Endothelial cell (in vitro differentiated cells): ENCODE data around the gene KLK12. TPM values are rescaled to one million over a fixed set of nuclear protein-coding genes. Genes with fewer than 3 reads are reported as not detected.
A peak's percentile ranks its signal among the peaks of the same experiment; 100 is the strongest.

Experiments
- DNase-seq: peaks from one replicate; pipeline ENCODE4 v3.0.0; 2021; ENCODE audit warnings: low spot score
- H3K27ac Mint-ChIP-seq: one replicate; pipeline ENCODE4 v1.8.0; 2021; ENCODE audit warnings: mixed read lengths, inconsistent platforms; ENCODE audit not compliant: unreplicated experiment
- H3K27me3 Mint-ChIP-seq: one replicate; pipeline ENCODE4 v1.8.0; 2021; ENCODE audit warnings: mild to moderate bottlenecking, moderate library complexity, mixed read lengths, inconsistent platforms; ENCODE audit not compliant: unreplicated experiment
- H3K36me3 Mint-ChIP-seq: one replicate; pipeline ENCODE4 v1.8.0; 2021; ENCODE audit warnings: mild to moderate bottlenecking, low read depth, mixed read lengths, inconsistent platforms; ENCODE audit not compliant: unreplicated experiment
- H3K4me1 Mint-ChIP-seq: one replicate; pipeline ENCODE4 v1.8.0; 2021; ENCODE audit warnings: mild to moderate bottlenecking, mixed read lengths, inconsistent platforms; ENCODE audit not compliant: unreplicated experiment
- H3K4me3 Mint-ChIP-seq: one replicate; pipeline ENCODE4 v1.8.0; 2021; ENCODE audit warnings: mild to moderate bottlenecking, mixed read lengths, inconsistent platforms; ENCODE audit not compliant: unreplicated experiment
- H3K9me3 Mint-ChIP-seq: one replicate; pipeline ENCODE4 v1.8.0; 2021; ENCODE audit warnings: mixed read lengths, inconsistent platforms; ENCODE audit not compliant: unreplicated experiment
- CTCF ChIP-seq: fragments of 200-600 bp; sonication (generic); IDR thresholded peaks from one replicate; pipeline ENCODE4 v1.5.0; 2021; ENCODE audit warnings: antibody characterized with exemption; ENCODE audit not compliant: unreplicated experiment
- total RNA-seq: library from RNA; stranded (reverse); fragmentation: NEBNext Ultra II Directional; extraction: Animal tissue kit (Norgen Biotek cat#: 25700); gene quantifications from one replicate; pipeline ENCODE4 v1.2.1, GENCODE V29; 2021; ENCODE audit not compliant: unreplicated experiment

KLK12 gene
- total RNA-seq, 1 donor from 2014 or later, result not detected

GRCh38 chr19:51014242-51014641, 20.6 kb downstream of the KLK12 start:
- no peak overlapping the region for H3K4me3 Mint-ChIP-seq
- peaks cover 7% of the 10 kb centered on the region for H3K4me1 Mint-ChIP-seq
- TF ChIP-seq CTCF, result no peak
- H3K27ac Mint-ChIP-seq, result no peak overlapping the region
- H3K9me3 Mint-ChIP-seq, result no peaks in the 10 kb centered on the region
- H3K36me3 Mint-ChIP-seq, result peaks cover 11% of the 10 kb centered on the region
- peaks cover 11% of the 10 kb centered on the region for H3K27me3 Mint-ChIP-seq
- no peak for DNase-seq

- Mint-ChIP-seq H3K36me3 (peaks cover 6% of the 10 kb centered on the region), H3K9me3 (no peaks in the 10 kb centered on the region), H3K27ac (peak overlapping the region; percentile 24), H3K4me1 (peaks cover 5% of the 10 kb centered on the region), H3K4me3 (no peak overlapping the region), H3K27me3 (peaks cover 9% of the 10 kb centered on the region)
- TF ChIP-seq CTCF, result no peak
- no peak for DNase-seq
Measured at GRCh38 chr19:51012661-51013190, 22.1 kb downstream of the KLK12 start.

- H3K27me3 Mint-ChIP-seq, result peaks cover 4% of the 10 kb centered on the region
- no peak overlapping the region for H3K27ac Mint-ChIP-seq
- no peaks in the 10 kb centered on the region for H3K9me3 Mint-ChIP-seq
- TF ChIP-seq CTCF, result no peak
- H3K4me3 Mint-ChIP-seq, result no peak overlapping the region
- no peaks in the 10 kb centered on the region for H3K4me1 Mint-ChIP-seq
- peaks cover 6% of the 10 kb centered on the region for H3K36me3 Mint-ChIP-seq
- DNase-seq, result no peak
Measured at GRCh38 chr19:51010066-51010795, 24.6 kb downstream of the KLK12 start.

GRCh38 chr19:51009061-51009891, 25.5 kb downstream of the KLK12 start:
- no peak overlapping the region for H3K27ac Mint-ChIP-seq
- peaks cover 6% of the 10 kb centered on the region for H3K36me3 Mint-ChIP-seq
- no peak for TF ChIP-seq CTCF
- H3K4me1 Mint-ChIP-seq, result no peaks in the 10 kb centered on the region
- DNase-seq, result no peak
- no peaks in the 10 kb centered on the region for H3K9me3 Mint-ChIP-seq
- peaks cover 2% of the 10 kb centered on the region for H3K27me3 Mint-ChIP-seq
- H3K4me3 Mint-ChIP-seq, result no peak overlapping the region

- Mint-ChIP-seq H3K36me3 (no peaks in the 10 kb centered on the region), H3K4me3 (no peak overlapping the region), H3K4me1 (no peaks in the 10 kb centered on the region), H3K27ac (no peak overlapping the region), H3K27me3 (peaks cover 4% of the 10 kb centered on the region), H3K9me3 (no peaks in the 10 kb centered on the region)
- DNase-seq, result no peak
- TF ChIP-seq CTCF, result no peak
Measured at GRCh38 chr19:51007488-51007887, 27.3 kb downstream of the KLK12 start.
